GM18861 (cell line): ENCODE measurements around the gene FRMD4B.
A peak's percentile ranks its signal among the peaks of the same experiment; 100 is the strongest.

ENCODE experiments used
- ATAC-seq: cut with Tn5 transposase; IDR thresholded peaks from one replicate; pipeline ENCODE4 v1.9.1; 2021; ENCODE audit not compliant: unreplicated experiment

FRMD4B gene

GRCh38 chr3:69142090-69142489 is 243.8 kb downstream of the FRMD4B start:
- ATAC-seq: no peak

DNA sequence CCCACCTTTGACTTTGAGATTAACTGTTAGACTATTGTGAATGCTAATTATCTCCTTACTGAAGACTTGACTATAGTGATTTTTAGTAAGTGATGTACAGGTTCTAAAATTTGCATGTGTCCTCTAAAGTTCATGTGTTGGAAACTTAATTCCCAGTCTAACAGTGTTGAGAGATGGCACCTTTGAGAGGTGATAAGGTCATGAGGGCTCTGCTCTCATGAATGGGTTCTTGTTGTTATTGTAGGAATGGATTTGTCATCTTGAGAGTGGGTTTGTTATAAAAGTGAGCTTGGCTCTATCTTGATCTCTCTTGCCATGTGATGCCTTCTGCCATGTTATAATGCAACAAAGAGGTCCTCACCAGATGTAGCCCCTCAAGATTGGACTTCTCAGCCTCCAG is 244.6 kb downstream of the FRMD4B start:
- no peak for ATAC-seq

DNA sequence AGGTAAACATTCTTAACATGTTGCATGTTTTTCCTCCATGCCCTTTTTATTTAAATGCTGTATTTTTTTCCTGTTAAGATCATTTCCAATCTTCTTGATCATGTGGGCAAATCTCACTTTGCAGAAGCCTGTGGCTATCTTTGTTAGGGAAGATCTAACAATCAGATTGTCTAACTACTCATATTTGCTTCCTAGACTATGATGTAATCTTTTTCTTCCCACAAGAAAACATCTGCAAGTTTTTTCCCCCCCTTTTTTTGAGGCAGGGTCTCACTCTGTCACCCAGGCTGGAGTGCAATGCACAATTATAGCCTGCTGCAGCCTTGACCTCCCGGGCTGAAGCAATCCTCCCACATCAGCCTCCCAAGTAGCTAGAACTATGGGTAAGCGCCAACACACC is 248.5 kb downstream of the FRMD4B start:
- ATAC-seq: no peak

GRCh38 chr3:69137005-69137404 is 248.9 kb downstream of the FRMD4B start:
- no peak for ATAC-seq

GRCh38 chr3:69130689-69131088 is 255.2 kb downstream of the FRMD4B start:
- peak; percentile 60 for ATAC-seq

DNA sequence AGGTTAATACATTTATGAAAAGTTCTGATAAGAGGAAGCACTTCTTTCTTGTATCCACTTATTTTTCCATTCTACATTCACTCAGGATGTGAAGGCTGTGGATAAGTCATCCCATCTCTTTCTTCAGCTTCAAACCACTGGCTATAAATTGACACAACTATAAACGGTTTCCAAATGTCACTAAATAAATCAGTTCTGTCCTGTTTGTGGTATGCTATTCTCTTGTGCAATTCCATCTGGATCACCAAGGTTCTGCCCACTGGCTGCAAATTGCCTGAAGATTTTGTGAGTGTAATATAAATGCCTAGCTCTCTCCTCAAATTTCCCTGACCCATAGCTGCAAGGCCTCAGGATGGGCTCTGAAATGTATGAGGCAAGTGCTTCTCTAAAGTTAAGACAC is 256.4 kb downstream of the FRMD4B start:
- no peak for ATAC-seq

DNA sequence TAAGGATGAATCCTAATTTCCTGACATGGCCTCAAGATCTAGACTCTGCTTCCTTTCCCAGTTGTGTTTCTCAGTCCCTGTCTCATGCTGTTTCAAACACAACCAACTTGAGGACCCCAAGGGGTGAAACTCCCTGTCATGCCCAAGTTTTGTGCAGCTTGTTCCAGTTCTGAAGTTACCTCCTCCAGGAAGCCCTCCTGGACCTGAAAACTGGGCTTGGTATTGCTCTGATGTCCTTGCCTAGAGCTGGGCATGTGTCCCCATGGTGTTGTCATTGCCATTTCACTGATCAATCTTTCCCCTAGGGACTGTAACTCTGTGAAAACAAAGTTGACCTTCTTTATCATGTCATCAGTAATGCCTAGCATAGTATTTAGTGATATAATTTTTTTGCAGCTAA is 257.4 kb downstream of the FRMD4B start:
- ATAC-seq: no peak

GRCh38 chr3:69126999-69127398 is 258.9 kb downstream of the FRMD4B start:
- no peak for ATAC-seq

DNA sequence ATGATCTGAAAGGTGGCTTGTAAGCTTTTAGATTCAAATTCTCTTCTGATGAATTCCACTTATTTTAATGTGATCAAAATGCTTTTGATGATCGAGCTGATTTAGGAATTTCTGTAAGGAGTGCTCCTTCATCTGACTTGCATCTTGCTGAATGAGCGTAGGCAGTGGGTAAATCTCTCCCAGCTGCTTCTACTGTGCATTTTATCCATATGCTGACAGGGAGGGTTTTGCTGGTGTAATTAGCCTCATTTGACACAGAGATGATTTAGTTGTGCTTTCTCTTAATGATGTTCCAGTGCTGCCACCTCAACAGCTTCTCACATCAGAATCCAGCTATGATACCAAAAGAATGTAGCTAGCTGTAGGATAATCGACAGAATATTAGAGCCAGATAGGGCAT is 259.7 kb downstream of the FRMD4B start:
- ATAC-seq: no peak

DNA sequence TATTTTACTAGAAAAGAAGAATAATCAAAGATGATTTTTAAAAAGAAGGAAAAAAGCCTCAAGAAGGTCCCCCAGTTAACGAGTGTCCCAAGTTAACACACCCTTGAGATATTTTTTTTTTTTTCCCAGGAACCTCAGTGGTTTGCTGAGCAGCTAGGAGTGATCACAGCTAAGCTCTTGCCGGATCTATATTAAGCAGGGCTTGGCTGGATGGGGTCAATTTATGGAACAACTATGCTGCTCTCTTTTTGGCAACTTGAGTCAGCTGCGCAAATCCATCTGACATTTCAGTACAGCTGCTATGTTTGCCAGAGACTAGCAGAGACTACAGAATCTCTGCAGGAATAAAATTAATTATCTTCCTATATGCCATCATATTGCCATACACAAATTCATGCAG is 263.5 kb downstream of the FRMD4B start, which contains the start of gene LMOD3:
Gene LMOD3 (minus strand): TSS at position 193 of the 400 bp plus-strand sequence. CDS start 209 bp downstream, outside the sequence.
- ATAC-seq: no peak

DNA sequence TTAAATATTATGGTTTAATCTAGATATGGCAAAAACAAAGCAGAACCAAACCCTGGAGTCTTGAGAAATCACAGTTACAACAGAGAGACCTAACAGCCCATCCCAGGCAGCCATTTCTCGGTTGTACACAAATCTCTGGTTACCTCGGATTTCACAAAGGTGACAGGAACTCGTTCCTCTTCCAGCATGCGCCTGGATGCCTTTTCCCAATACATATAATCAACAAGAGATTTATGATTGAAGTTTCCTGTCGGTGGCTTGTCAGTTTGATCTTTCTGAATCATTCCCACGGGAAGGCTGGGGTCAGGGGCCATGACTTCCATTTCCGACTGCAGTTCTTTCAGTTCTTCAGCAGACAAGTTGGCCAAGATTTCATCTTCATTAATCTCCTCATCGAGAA is 263.9 kb downstream of the FRMD4B start:
- no peak for ATAC-seq

DNA sequence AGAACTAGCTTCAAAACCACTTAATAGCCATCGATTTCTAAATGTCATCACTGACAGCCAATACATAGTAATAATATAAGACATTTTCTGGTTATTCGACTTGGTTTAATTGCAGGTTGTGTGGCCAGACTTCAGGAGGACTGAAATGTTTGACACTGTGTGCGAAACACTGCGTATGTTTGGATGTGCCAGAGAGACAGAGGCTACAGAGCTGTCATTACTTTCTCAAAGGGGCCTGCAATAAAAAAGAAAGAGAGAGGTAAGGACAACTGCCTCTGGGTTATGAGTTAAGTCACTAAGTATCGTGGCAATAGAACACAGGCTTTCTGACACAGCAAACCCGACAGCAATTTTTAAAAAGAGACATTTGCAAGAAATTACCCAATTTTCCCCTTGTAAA is 264.4 kb downstream of the FRMD4B start:
- ATAC-seq: no peak

- ATAC-seq: peak; percentile 69
Observed at GRCh38 chr3:69120879-69121464, 264.9 kb downstream of the FRMD4B start.
